SU-DHL-6 (cell line): ENCODE data around the gene CALHM1.

Source experiments
- H2AFZ ChIP-seq: fragments of 200-600 bp; sonication (generic); 2 replicates; pipeline ENCODE4 v1.6.1; 2014; ENCODE audit warnings: low read depth, mild to moderate bottlenecking, moderate library complexity, mixed read lengths, antibody characterized with exemption, low read length; ENCODE audit not compliant: severe bottlenecking
- H3F3A ChIP-seq: fragments of 200-600 bp; shearing (Covaris generic); 2 replicates; pipeline ENCODE4 v1.6.0; 2016; ENCODE audit warnings: antibody characterized with exemption, mild to moderate bottlenecking; ENCODE audit not compliant: insufficient read depth
- H3K27ac ChIP-seq: fragments of 200-600 bp; sonication (generic); 2 replicates; pipeline ENCODE4 v1.5.1; 2016; ENCODE audit warnings: low read depth, mild to moderate bottlenecking, low read length, moderate library complexity, mixed read lengths
- H3K27me3 ChIP-seq: fragments of 200-600 bp; sonication (generic), shearing (Covaris generic); 2 replicates; pipeline ENCODE4 v1.6.0; 2014; ENCODE audit warnings: mild to moderate bottlenecking, low read length
- H3K36me3 ChIP-seq: fragments of 200-600 bp; sonication (generic); 2 replicates; pipeline ENCODE4 v1.6.1; 2014; ENCODE audit warnings: mild to moderate bottlenecking, low read length, mixed read lengths
- H3K4me2 ChIP-seq: fragments of 300-600, 200-600 bp; shearing (Covaris generic), sonication (generic); 2 replicates; pipeline ENCODE4 v1.6.0; 2014; ENCODE audit warnings: low read length, low read depth, mild to moderate bottlenecking; ENCODE audit not compliant: poor library complexity, severe bottlenecking
- H3K4me3 ChIP-seq: fragments of 200-600 bp; sonication (generic); 2 replicates; pipeline ENCODE4 v1.5.1; 2014; ENCODE audit warnings: antibody characterized with exemption, low read length, mild to moderate bottlenecking, mixed read lengths; ENCODE audit not compliant: insufficient read depth, poor library complexity, severe bottlenecking
- H3K79me2 ChIP-seq: fragments of 200-600 bp; sonication (generic); 2 replicates; pipeline ENCODE4 v1.6.1; 2014; ENCODE audit warnings: mild to moderate bottlenecking, low read length, moderate library complexity; ENCODE audit not compliant: insufficient read depth
- H3K9ac ChIP-seq: fragments of 200-600 bp; sonication (generic); 2 replicates; pipeline ENCODE4 v1.7.0; 2014; ENCODE audit warnings: mild to moderate bottlenecking, low read length
- H3K9me2 ChIP-seq: fragments of 200-600 bp; sonication (generic); replicated peaks from 2 replicates; pipeline ENCODE4 v1.6.1; 2014; ENCODE audit warnings: low read length; ENCODE audit not compliant: insufficient read depth
- H3K9me3 ChIP-seq: fragments of 200-600 bp; sonication (generic); 2 replicates; pipeline ENCODE4 v1.6.1; 2014; ENCODE audit warnings: low read length, mixed read lengths; ENCODE audit not compliant: insufficient read depth
- H4K20me1 ChIP-seq: fragments of 200-600 bp; sonication (generic); 2 replicates; pipeline ENCODE4 v1.6.1; 2014; ENCODE audit warnings: low read depth, mild to moderate bottlenecking, antibody characterized with exemption, low read length, moderate library complexity, mixed read lengths
- CTCF ChIP-seq: fragments of 200-600 bp; sonication (generic); IDR thresholded peaks from one replicate; pipeline ENCODE4 v1.5.1; 2017; ENCODE audit warnings: antibody characterized with exemption, mild to moderate bottlenecking, low read length, moderate library complexity; ENCODE audit not compliant: insufficient read depth, poor library complexity, severe bottlenecking
- EZH2phosphoT487 ChIP-seq: fragments of 200-600 bp; sonication (generic), shearing (Covaris generic); conservative IDR thresholded peaks from 2 replicates; pipeline ENCODE4 v1.6.1; 2018; ENCODE audit warnings: mild to moderate bottlenecking, antibody characterized with exemption, low read length, moderate library complexity, mixed read lengths

The CALHM1 gene

DNA sequence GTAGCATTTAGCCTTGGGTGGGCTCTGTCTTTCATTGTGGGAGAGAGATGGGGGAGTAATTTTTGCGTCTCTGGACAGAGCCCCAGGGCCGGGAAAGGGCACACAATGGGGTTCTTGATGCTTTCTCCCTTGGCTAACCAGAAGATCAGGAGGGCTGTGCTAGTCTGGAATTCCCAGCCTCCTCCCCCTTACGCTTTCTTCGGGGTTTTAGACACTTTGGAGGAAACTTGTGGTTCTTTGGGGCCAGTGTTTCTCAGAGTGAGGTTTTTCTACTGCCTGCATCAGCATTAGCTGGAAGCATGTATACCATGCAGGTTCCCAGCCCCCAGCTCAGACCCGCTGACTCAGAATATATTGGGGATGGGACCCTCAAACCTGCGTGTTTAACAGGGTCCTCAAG, 41.8 kb upstream of the CALHM1 start:
- no peak overlapping the region for H3K4me2 ChIP-seq
- no peaks in the 10 kb centered on the region for H3K27me3 ChIP-seq
- H3K9me2 ChIP-seq, result no peaks in the 10 kb centered on the region
- H3K36me3 ChIP-seq, result no peaks in the 10 kb centered on the region
- H3K27ac ChIP-seq, result no peak overlapping the region
- TF ChIP-seq CTCF, result no peak
- TF ChIP-seq EZH2phosphoT487, result no peak
- no peaks in the 10 kb centered on the region for H3K9me3 ChIP-seq
- no peak overlapping the region for H2AFZ ChIP-seq
- no peaks in the 10 kb centered on the region for H3F3A ChIP-seq
- no peak overlapping the region for H3K4me3 ChIP-seq
- H3K79me2 ChIP-seq, result no peaks in the 10 kb centered on the region
- no peaks in the 10 kb centered on the region for H4K20me1 ChIP-seq
- no peak overlapping the region for H3K9ac ChIP-seq

DNA sequence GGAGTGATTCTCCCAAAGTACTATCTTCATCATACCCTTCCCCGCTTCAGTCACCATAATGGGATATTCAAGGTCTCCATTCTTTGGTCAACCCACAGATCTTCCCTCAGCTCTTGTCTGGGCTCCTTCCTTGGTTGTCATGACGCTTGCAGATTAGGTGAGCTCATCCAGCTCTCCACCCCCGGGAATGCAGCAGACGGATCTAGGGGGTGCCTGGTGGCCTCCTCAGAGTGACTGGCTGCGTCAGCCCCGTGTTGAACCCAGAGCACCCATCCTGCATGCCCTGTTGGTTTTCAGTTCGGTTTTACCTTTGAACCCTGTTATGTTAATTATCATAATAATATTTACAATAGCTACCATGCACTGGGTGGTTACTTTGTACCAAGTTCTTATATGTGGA, 41.2 kb upstream of the CALHM1 start:
- no peaks in the 10 kb centered on the region for H3K79me2 ChIP-seq
- H3F3A ChIP-seq, result no peaks in the 10 kb centered on the region
- no peak overlapping the region for H3K4me3 ChIP-seq
- H3K4me2 ChIP-seq, result no peak overlapping the region
- no peaks in the 10 kb centered on the region for H3K9me3 ChIP-seq
- H3K27ac ChIP-seq, result no peak overlapping the region
- H2AFZ ChIP-seq, result no peak overlapping the region
- TF ChIP-seq CTCF, result no peak
- H4K20me1 ChIP-seq, result no peaks in the 10 kb centered on the region
- no peak overlapping the region for H3K9ac ChIP-seq
- H3K36me3 ChIP-seq, result no peaks in the 10 kb centered on the region
- no peaks in the 10 kb centered on the region for H3K27me3 ChIP-seq
- H3K9me2 ChIP-seq, result no peaks in the 10 kb centered on the region

- no peaks in the 10 kb centered on the region for H3K27me3 ChIP-seq
- no peaks in the 10 kb centered on the region for H3F3A ChIP-seq
- H4K20me1 ChIP-seq, result no peaks in the 10 kb centered on the region
- H3K9me2 ChIP-seq, result no peaks in the 10 kb centered on the region
- no peaks in the 10 kb centered on the region for H3K36me3 ChIP-seq
- H3K27ac ChIP-seq, result no peak overlapping the region
- no peaks in the 10 kb centered on the region for H3K9me3 ChIP-seq
- no peaks in the 10 kb centered on the region for H3K79me2 ChIP-seq
- H2AFZ ChIP-seq, result no peak overlapping the region
- TF ChIP-seq CTCF, result no peak
- no peak for TF ChIP-seq EZH2phosphoT487
- no peak overlapping the region for H3K4me3 ChIP-seq
- H3K4me2 ChIP-seq, result no peak overlapping the region
- H3K9ac ChIP-seq, result no peak overlapping the region
Measured at GRCh38 chr10:103498936-103499638, 40.4 kb upstream of the CALHM1 start.
